NT2/D1 (cell line): Measurements from ENCODE around the gene TSPEAR.

ENCODE experiments used
- DNase-seq: peaks from one replicate; pipeline ENCODE4 v3.0.0-alpha.2; 2011; ENCODE audit warnings: low read depth, low spot score
- H3K27me3 ChIP-seq: 2 replicates; pipeline ENCODE4 v1.6.0; 2011; ENCODE audit warnings: mild to moderate bottlenecking; ENCODE audit not compliant: insufficient read length, insufficient read depth
- H3K36me3 ChIP-seq: 2 replicates; pipeline ENCODE4 v1.6.1; 2011; ENCODE audit warnings: mild to moderate bottlenecking, low read length, mixed read lengths; ENCODE audit not compliant: insufficient read depth, insufficient read length
- H3K4me1 ChIP-seq: 2 replicates; pipeline ENCODE4 v1.5.1; 2011; ENCODE audit not compliant: insufficient read depth, insufficient read length
- H3K4me3 ChIP-seq: 2 replicates; pipeline ENCODE4 v1.5.1; 2011; ENCODE audit warnings: low read depth; ENCODE audit not compliant: insufficient read length
- H3K9ac ChIP-seq: 2 replicates; pipeline ENCODE4 v1.6.0; 2011; ENCODE audit warnings: low read depth; ENCODE audit not compliant: insufficient read length
- H3K9me3 ChIP-seq: 2 replicates; pipeline ENCODE4 v1.5.1; 2011; ENCODE audit warnings: mild to moderate bottlenecking, low read length; ENCODE audit not compliant: insufficient read depth
- SUZ12 ChIP-seq: IDR thresholded peaks from 2 replicates; pipeline ENCODE4 v1.6.1; 2011; ENCODE audit not compliant: insufficient read length, insufficient read depth; ENCODE audit errors: extremely low read depth
- YY1 ChIP-seq: IDR thresholded peaks from 2 replicates; pipeline ENCODE4 v1.6.1; 2011; ENCODE audit not compliant: insufficient read length, insufficient read depth
- ZNF274 ChIP-seq: IDR thresholded peaks from 2 replicates; pipeline ENCODE4 v1.6.1; 2011; ENCODE audit warnings: mild to moderate bottlenecking, low read depth, low read length

TSPEAR gene

DNA sequence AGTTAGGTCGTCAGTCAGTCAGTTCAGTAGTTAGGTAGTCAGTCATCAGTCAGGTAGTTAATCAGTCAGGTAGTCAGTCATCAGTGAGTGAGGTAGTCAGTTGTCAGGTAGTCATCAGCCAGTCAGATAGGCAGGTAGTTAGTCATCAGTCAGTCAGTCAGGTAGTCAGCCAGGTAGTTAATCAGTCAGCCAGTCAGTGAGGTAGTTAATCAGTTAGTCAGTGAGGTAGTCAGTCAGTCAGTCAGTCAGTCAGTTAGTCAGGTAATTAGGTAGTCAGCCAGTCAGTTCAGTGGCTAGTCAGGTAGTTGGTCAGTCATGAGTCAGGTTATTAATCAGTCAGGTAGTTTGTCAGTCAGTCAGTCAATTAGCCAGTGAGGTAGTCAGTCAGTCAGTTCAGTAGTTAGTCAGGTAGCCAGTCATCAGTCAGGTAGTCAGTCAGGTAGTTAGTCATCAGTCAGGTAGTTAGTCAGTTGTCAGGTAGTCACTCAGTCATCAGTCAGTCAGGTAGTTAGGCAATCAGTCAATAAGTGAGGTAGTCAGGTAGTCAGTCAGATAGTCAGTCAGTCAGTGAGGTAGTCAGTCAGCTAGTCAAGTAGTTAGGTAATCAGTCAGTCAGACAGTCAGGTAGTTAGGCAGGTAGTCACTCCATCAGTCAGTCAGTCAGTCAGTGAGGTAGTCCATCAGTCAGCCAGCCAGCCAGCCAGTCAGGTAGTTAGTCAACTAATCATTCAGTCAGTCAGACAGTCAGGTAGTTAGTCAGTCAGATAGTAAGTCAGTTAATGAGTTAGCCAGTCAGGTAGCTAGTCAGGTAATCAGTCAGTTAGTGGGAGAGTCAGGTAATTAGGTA lies 187.6 kb downstream of the TSPEAR start:
- TF ChIP-seq SUZ12 (no peak), ZNF274 (no peak), YY1 (no peak)
- no peak overlapping the region for H3K4me3 ChIP-seq
- no peaks in the 10 kb centered on the region for H3K36me3 ChIP-seq

DNA sequence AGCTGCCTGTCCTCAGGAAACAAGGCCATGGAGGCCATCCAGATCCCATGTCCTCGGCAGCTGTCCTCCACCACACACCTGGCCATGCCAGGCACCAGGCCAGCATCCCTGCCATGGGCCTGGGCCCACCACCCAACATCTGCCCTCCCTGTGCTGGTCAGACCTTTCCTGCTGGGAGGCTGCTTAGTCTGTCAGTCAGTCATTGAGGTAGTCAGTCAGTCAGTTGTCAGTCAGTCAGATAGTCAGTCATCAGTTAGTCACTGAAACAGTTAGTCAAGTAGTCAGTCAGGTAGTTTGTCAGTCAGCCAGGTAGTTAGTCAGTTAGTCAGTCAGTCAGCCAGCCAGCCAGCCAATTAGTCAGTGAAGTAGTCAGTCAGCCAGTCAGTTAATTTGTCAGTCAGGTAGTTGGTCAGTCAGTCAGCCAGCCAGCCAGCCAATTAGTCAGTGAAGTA lies 188.6 kb downstream of the TSPEAR start:
- Histone ChIP-seq H3K27me3 (peaks cover 2% of the 10 kb centered on the region), H3K9ac (no peak overlapping the region), H3K4me3 (no peak overlapping the region), H3K4me1 (peaks cover 9% of the 10 kb centered on the region), H3K36me3 (no peaks in the 10 kb centered on the region), H3K9me3 (0 out of 2 replicates have a peak, but pooled peaks cover 5% of the 10 kb centered on the region)
- TF ChIP-seq ZNF274: no peak
- no peak for TF ChIP-seq YY1
- no peak for TF ChIP-seq SUZ12
- DNase-seq: no peak

More for the DNA sequence above, 187.6 kb downstream of the TSPEAR start:
- H3K4me1 ChIP-seq: peaks cover 9% of the 10 kb centered on the region
- 0 out of 2 replicates have a peak, but pooled peaks cover 5% of the 10 kb centered on the region for H3K9me3 ChIP-seq
- peaks cover 2% of the 10 kb centered on the region for H3K27me3 ChIP-seq
- H3K9ac ChIP-seq: no peak overlapping the region
- no peak for DNase-seq

DNA sequence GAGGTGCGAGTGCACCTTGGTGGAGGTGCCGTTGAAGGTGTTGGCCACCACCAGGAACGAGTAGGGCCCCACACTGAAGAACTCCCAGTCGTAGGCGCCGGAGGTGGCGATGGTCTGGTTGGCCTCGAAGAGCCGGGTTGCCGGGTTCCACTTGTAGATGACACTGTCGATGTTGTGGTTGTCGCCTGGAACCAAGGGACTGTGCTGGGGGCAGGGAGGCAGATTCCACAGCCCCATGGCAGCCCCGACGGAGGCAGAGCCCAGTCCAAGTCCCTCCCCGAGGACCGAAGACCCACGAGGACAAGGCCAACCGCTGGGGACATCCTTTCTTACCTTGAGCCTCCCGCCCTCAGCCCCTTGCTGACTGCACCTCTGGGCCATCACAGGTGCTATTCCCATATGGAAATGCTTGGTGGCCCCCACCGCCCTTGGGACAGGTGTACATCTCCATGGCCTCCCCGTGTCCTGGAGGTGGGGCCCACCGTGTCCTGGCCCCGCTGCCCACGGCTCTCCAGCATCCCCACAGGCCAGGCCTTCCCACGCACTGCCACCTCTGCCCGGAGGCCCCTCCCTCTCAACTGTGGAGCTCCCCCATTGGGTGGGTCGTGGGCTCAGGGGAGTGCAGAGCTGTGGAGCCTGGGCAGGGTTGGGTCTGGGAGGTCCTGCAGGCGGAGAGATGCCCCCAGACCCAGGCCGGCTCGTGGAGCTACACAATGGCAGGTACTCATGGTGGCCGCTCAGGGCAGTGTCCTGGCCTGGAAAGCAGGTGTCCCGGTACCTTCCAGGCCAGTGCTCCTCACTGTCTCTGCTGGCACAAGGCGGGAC lies 189.2 kb downstream of the TSPEAR start:
- H3K9me3 ChIP-seq: peaks cover 9% of the 10 kb centered on the region; the same call in 1 of the 2 replicates
- peaks cover 9% of the 10 kb centered on the region for H3K4me1 ChIP-seq
- peaks cover 2% of the 10 kb centered on the region for H3K27me3 ChIP-seq
- H3K4me3 ChIP-seq: no peak overlapping the region
- TF ChIP-seq ZNF274: no peak
- TF ChIP-seq YY1: no peak
- no peak for TF ChIP-seq SUZ12
- no peaks in the 10 kb centered on the region for H3K36me3 ChIP-seq
- no peak overlapping the region for H3K9ac ChIP-seq
- DNase-seq: no peak

DNA sequence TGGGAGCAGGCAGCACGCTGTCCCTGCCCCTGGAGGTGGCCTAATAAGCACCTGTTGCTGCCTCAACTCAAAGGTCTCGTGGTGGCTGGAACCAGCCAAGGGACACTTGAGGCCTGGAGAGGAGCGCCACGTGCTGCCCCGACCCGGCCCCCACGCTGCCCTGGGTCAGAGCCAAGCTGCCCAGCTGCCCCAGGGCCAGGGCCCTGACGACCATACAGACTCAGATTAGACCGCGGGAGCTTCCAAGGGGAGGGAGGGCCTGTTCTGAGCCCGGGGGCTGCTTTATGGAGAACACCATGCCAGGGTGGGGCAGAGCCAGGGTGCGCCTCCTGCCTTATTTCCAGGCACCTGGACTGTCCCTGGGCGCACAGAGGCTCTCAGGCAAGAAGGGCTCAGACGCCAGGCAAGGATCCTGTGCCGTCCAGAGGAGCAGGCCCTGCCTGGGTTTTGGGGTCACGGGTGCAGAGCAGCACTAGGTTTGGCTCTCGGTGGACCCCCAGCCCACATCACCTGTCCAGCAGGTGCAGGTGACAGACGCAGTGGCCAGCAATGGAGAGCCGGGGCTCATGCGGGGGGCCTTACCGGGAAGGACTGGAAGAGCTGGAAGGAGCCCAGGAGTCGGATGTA lies 190.0 kb downstream of the TSPEAR start:
- DNase-seq: no peak
- no peak for TF ChIP-seq ZNF274
- no peak for TF ChIP-seq SUZ12
- TF ChIP-seq YY1: no peak
- peaks cover 10% of the 10 kb centered on the region; the same call in 1 of the 2 replicates for H3K9me3 ChIP-seq
- H3K4me3 ChIP-seq: no peak overlapping the region
- no peaks in the 10 kb centered on the region for H3K36me3 ChIP-seq
- no peak overlapping the region for H3K9ac ChIP-seq
- H3K27me3 ChIP-seq: peaks cover 2% of the 10 kb centered on the region
- peaks cover 9% of the 10 kb centered on the region for H3K4me1 ChIP-seq

DNA sequence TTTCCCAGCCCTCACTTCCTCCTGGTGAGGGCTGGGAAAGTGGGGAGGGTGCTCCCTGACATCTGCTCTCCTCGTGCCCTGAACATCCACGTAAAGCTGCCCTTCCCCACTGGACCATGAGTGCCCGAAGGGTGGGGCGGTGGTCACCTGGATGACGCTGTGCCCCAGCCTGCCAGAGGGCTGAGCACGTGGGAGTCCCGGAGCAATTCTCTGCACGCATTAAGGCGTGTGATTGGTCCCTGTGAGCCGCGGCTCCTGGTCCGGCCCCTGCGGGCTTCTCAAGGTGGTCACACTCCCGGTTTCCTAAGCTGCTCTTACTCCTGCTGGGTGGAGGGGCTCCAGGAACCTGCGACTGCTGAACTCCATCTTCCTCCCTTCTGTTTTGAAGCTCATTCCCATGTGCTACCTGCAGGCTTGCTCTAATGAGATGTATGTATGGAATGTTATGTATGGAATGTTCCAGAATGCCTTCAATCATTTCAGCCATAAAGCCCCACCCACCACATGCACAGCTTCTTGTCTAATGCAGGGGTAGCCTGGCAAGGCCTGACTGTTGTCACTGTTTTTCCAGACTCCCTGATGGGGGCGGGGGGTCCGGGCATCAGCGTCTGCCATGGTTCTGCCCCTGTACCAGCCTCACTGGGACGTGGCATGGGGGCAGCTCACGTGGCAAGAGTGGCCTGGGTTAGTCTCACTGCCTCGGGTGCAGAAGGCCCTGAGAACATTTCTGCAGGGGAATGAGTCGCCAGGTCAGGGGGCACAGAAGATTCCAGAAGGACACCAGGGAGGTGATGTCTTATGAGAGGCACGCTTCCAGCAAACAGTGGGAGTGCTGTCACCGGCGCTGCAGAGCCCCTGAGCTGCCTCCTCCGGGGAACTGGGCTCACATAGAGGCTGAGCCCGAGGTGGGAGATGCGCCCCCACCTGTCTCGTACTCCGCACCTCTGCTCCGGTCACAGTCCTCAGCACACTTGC lies 190.8 kb downstream of the TSPEAR start:
- peaks cover 9% of the 10 kb centered on the region for H3K4me1 ChIP-seq
- no peak overlapping the region for H3K9ac ChIP-seq
- H3K36me3 ChIP-seq: no peaks in the 10 kb centered on the region
- no peak overlapping the region for H3K4me3 ChIP-seq
- no peak for DNase-seq
- peaks cover 2% of the 10 kb centered on the region for H3K27me3 ChIP-seq
- peaks cover 10% of the 10 kb centered on the region; the same call in 1 of the 2 replicates for H3K9me3 ChIP-seq
- no peak for TF ChIP-seq ZNF274
- TF ChIP-seq SUZ12: no peak
- no peak for TF ChIP-seq YY1
